Measurements from ENCODE around the gene BAHCC1.
A peak's percentile ranks its signal among the peaks of the same experiment; 100 is the strongest.

DNA sequence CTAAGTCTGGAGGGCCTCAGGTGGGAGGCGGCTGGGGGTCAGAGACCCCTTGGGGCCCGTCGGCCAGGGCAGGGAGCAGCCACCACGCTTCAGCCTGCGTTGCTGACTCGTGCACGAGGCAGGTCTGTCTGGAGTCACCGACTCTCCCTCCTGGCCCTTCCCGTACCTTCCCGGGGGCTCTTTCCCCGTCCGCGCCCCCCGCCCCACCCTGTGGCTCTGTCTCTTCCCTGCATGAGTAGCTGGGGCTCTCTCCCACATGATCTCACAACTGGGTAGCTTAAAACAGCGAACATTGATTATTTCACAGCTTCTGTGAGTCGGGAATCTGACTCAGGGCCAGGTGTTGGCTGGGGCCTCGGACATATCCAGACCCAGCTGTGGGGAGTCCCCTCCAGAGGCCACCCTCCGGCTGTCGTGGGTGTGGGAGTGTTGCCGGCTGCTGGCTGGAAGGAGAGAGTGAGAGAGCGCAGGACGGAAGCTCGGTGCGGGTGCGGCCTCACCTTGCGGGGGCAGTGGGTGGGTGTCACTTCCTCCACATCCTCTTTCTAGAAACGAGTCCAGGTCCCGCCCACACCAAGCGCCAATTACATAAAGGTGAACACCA is 17.3 kb downstream of the BAHCC1 start:
- TF ChIP-seq, protein P1, sequence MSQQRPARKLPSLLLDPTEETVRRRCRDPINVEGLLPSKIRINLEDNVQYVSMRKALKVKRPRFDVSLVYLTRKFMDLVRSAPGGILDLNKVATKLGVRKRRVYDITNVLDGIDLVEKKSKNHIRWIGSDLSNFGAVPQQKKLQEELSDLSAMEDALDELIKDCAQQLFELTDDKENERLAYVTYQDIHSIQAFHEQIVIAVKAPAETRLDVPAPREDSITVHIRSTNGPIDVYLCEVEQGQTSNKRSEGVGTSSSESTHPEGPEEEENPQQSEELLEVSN (IDR thresholded peaks at IDR 0.05; ENCODE audit: borderline replicate concordance in 1 of 2, extremely low read depth in 1 of 2, insufficient read depth in 1 of 2, insufficient read length in 1 of 2, low read depth in 1 of 2, low read length in 1 of 2, poor library complexity in 1 of 2, severe bottlenecking in 1 of 2): peak in 1 of 2 experiments; percentile 4
- TF ChIP-seq, protein P2, sequence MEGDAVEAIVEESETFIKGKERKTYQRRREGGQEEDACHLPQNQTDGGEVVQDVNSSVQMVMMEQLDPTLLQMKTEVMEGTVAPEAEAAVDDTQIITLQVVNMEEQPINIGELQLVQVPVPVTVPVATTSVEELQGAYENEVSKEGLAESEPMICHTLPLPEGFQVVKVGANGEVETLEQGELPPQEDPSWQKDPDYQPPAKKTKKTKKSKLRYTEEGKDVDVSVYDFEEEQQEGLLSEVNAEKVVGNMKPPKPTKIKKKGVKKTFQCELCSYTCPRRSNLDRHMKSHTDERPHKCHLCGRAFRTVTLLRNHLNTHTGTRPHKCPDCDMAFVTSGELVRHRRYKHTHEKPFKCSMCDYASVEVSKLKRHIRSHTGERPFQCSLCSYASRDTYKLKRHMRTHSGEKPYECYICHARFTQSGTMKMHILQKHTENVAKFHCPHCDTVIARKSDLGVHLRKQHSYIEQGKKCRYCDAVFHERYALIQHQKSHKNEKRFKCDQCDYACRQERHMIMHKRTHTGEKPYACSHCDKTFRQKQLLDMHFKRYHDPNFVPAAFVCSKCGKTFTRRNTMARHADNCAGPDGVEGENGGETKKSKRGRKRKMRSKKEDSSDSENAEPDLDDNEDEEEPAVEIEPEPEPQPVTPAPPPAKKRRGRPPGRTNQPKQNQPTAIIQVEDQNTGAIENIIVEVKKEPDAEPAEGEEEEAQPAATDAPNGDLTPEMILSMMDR (IDR thresholded peaks at IDR 0.05 in 2 of 3, conservative IDR thresholded peaks at IDR 0.05 in 1 of 3; ENCODE audit: insufficient read depth in 2 of 3, low read depth in 1 of 3, low read length in 3 of 3): peak in 2 of 3 experiments; percentile 25 to 65; a peak in 4 of 6 replicates
- TF ChIP-seq NR2C2 (CRISPR knock-in tag; IDR thresholded peaks at IDR 0.05) (no peak), NR2C2 (tag; IDR thresholded peaks at IDR 0.05) (no peak), POLR2A (conservative IDR thresholded peaks at IDR 0.05) (peak; percentile 65), ZNF668 (CRISPR knock-in tag; IDR thresholded peaks at IDR 0.05) (no peak), SMAD4 (CRISPR knock-in tag; conservative IDR thresholded peaks at IDR 0.05) (peak; percentile 75), JUN (IDR thresholded peaks at IDR 0.05; ENCODE audit: borderline replicate concordance, low read depth, low read length) (no peak), JUN (CRISPR knock-in tag; IDR thresholded peaks at IDR 0.05; ENCODE audit: borderline replicate concordance) (no peak)
- TF ChIP-seq, protein P3, sequence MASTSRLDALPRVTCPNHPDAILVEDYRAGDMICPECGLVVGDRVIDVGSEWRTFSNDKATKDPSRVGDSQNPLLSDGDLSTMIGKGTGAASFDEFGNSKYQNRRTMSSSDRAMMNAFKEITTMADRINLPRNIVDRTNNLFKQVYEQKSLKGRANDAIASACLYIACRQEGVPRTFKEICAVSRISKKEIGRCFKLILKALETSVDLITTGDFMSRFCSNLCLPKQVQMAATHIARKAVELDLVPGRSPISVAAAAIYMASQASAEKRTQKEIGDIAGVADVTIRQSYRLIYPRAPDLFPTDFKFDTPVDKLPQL (IDR thresholded peaks at IDR 0.05; ENCODE audit: extremely low read depth, insufficient read length): no peak
